Lower lobe of right lung (tissue), 2 donors: ENCODE results near the gene CEBPE. TPM values are rescaled to one million over a fixed set of nuclear protein-coding genes. Genes with fewer than 3 reads are reported as not detected.
A peak's percentile ranks its signal among the peaks of the same experiment; 100 is the strongest.

Experiments
- ATAC-seq, 2 donors: fragments of 200-7000 bp; cut with Tn5 transposase; one replicate each; pipeline ENCODE4 v1.9.1; 2020 to 2022; ENCODE audit warnings: mild to moderate bottlenecking in 2 of 2, moderate library complexity in 2 of 2
- DNase-seq: peaks from one replicate; pipeline ENCODE4 v3.0.0-alpha.2; 2020
- H3K27ac ChIP-seq: fragments of 200-600 bp; one replicate; pipeline ENCODE4 v1.8.0; 2022
- H3K27me3 ChIP-seq: fragments of 200-600 bp; one replicate; pipeline ENCODE4 v1.8.0; 2022; ENCODE audit warnings: low read depth
- H3K36me3 ChIP-seq: fragments of 200-600 bp; one replicate; pipeline ENCODE4 v1.8.0; 2022; ENCODE audit warnings: mild to moderate bottlenecking
- H3K4me1 ChIP-seq: fragments of 200-600 bp; one replicate; pipeline ENCODE4 v1.8.0; 2022
- H3K4me3 ChIP-seq: fragments of 200-600 bp; one replicate; pipeline ENCODE4 v1.8.0; 2022; ENCODE audit warnings: mild to moderate bottlenecking
- H3K9me3 ChIP-seq: fragments of 200-600 bp; one replicate; pipeline ENCODE4 v1.8.0; 2022
- intact Hi-C: fragments of 100-400 bp; cut with DNase I; formaldehyde crosslinking; loops from one replicate; pipeline ENCODE4 v1.11.0; 2022
- total RNA-seq: library from RNA; stranded (reverse); fragmentation: NEBNext Ultra II Directional; extraction: Animal tissue kit (Norgen Biotek cat#: 25700); gene quantifications from one replicate; pipeline ENCODE4 v1.2.1, GENCODE V29; 2021
- TF ChIP-seq, protein P1 (sequence below): fragments of 200-600 bp; IDR thresholded peaks from one replicate; pipeline ENCODE4 v1.8.0; 2022; ENCODE audit warnings: antibody characterized with exemption, mild to moderate bottlenecking
- donor health status: DM: no; HTN: yes; CAD: no; lungs with severe emphysema.

Gene CEBPE
- total RNA-seq, 1 donor from 2014 or later: 0.32 TPM

GRCh38 chr14:23071244-23071920 lies 47.7 kb downstream of the CEBPE start:
- TF ChIP-seq, protein P1, sequence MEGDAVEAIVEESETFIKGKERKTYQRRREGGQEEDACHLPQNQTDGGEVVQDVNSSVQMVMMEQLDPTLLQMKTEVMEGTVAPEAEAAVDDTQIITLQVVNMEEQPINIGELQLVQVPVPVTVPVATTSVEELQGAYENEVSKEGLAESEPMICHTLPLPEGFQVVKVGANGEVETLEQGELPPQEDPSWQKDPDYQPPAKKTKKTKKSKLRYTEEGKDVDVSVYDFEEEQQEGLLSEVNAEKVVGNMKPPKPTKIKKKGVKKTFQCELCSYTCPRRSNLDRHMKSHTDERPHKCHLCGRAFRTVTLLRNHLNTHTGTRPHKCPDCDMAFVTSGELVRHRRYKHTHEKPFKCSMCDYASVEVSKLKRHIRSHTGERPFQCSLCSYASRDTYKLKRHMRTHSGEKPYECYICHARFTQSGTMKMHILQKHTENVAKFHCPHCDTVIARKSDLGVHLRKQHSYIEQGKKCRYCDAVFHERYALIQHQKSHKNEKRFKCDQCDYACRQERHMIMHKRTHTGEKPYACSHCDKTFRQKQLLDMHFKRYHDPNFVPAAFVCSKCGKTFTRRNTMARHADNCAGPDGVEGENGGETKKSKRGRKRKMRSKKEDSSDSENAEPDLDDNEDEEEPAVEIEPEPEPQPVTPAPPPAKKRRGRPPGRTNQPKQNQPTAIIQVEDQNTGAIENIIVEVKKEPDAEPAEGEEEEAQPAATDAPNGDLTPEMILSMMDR: no peak
- DNase-seq (peak; percentile 84), ATAC-seq (peak; percentile 93 to 94)
- Histone ChIP-seq H3K4me3 (peak overlapping the region; percentile 67), H3K4me1 (peaks cover 36% of the 10 kb centered on the region), H3K27ac (peak overlapping the region; percentile 78), H3K36me3 (peaks cover 78% of the 10 kb centered on the region), H3K9me3 (no peaks in the 10 kb centered on the region), H3K27me3 (no peaks in the 10 kb centered on the region)
- intact Hi-C loops: no loop called here

DNA sequence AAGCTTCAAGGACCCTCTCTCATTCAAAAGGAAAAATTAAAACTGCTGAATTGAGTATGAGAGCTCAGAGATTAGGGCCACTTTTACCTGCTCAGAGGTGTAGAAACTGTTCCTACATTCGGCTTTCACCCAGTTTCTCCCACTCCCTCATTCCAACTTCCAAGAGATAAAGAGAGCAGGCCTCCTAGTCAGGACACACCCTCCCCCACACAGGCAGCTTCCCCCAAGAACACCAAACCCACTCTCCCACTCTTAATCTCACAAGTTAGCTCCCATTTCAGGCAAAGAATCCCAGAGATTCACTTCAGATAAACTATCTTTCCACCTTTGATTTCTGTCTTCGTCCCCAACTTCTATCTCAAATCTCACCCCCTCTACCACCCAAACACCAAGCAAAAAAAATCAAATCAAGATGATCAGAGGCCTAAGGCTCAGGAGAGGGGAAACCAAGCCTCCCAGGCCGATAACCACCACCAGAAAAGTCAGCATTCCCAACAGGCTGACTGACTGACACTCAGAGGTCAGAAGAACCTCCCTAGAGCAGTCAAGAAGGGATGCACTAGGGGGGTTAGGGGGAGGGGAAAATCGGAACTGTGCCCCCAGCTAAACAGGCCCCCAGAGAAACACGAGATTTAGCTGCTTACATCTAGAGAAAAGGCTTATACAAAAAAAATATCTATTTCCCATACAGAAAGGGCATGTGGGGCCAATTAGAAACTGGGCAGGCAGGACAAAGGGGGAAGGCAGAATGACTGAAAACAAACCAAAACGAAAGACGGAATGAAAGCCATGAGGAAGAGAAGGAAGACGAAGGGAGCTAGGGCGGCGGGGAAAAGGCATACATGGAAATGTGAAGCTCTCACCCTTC lies 48.6 kb downstream of the CEBPE start:
- Histone ChIP-seq H3K4me3 (peak overlapping the region; percentile 67), H3K9me3 (no peaks in the 10 kb centered on the region), H3K27ac (peak overlapping the region; percentile 78), H3K4me1 (peaks cover 36% of the 10 kb centered on the region), H3K27me3 (no peaks in the 10 kb centered on the region), H3K36me3 (peaks cover 78% of the 10 kb centered on the region)
- DNase-seq: no peak
- ATAC-seq: no peak
- TF ChIP-seq, protein P1: no peak
- intact Hi-C loops: no loop called here

GRCh38 chr14:23069413-23069806 lies 49.6 kb downstream of the CEBPE start:
- TF ChIP-seq, protein P1: no peak
- no peaks in the 10 kb centered on the region for H3K9me3 ChIP-seq
- no peaks in the 10 kb centered on the region for H3K27me3 ChIP-seq
- DNase-seq (no peak), ATAC-seq (no peak)
- H3K4me1 ChIP-seq: peaks cover 36% of the 10 kb centered on the region
- no peak overlapping the region for H3K27ac ChIP-seq
- intact Hi-C loops: no loop called here
- H3K4me3 ChIP-seq: no peak overlapping the region
- peaks cover 78% of the 10 kb centered on the region for H3K36me3 ChIP-seq

- TF ChIP-seq, protein P1: peak; percentile 96
- no peaks in the 10 kb centered on the region for H3K9me3 ChIP-seq
- no peak overlapping the region for H3K4me3 ChIP-seq
- peaks cover 78% of the 10 kb centered on the region for H3K36me3 ChIP-seq
- H3K27me3 ChIP-seq: no peaks in the 10 kb centered on the region
- H3K27ac ChIP-seq: no peak overlapping the region
- ATAC-seq: peak; percentile 87 to 91
- H3K4me1 ChIP-seq: peaks cover 36% of the 10 kb centered on the region
- intact Hi-C loops: no loop called here
- DNase-seq: no peak
Measured at GRCh38 chr14:23068789-23069412, 50.2 kb downstream of the CEBPE start.
